ENCODE measurements around the gene AVEN. TPM values are rescaled to one million over a fixed set of nuclear protein-coding genes. Genes with fewer than 3 reads are reported as not detected.

The AVEN gene
- total and polyA plus RNA-seq, 2 of the 8 experiments (the other 6 are each of a cell fraction or from before 2014, with no cell fraction given), result 5.5 to 17.0 TPM

- no peak for TF ChIP-seq CHD7 (IDR thresholded peaks at IDR 0.05; ENCODE audit: insufficient replicate concordance, low read length)
- no peak for TF ChIP-seq SIN3A (conservative IDR thresholded peaks at IDR 0.05 in 1 of 2, IDR thresholded peaks at IDR 0.05 in 1 of 2; ENCODE audit: low read depth in 1 of 2, low read length in 2 of 2)
- no peak for TF ChIP-seq GTF2F1 (IDR thresholded peaks at IDR 0.05; ENCODE audit: borderline replicate concordance, low read depth, low read length)
- no peak for TF ChIP-seq SUZ12 (IDR thresholded peaks at IDR 0.05; ENCODE audit: low read length)
- no peak for TF ChIP-seq ATF3 (IDR thresholded peaks at IDR 0.05; ENCODE audit: insufficient read depth, low read depth, low read length)
- TF ChIP-seq JUND (IDR thresholded peaks at IDR 0.05; ENCODE audit: low read length), result no peak
Observed at GRCh38 chr15:33902043-33902442, 137.0 kb downstream of the AVEN start (continued).

Data from H1 (cell line).